GM18519 (cell line): Measurements from ENCODE around the gene GABRB3.
"Not testable (repeated sequence)": the region's sequence is repeated elsewhere in the genome, so short reads cannot be mapped to it uniquely, and the experiment has no call there.

Experiments
- ATAC-seq: cut with Tn5 transposase; IDR thresholded peaks from one replicate; pipeline ENCODE4 v1.9.1; 2021; ENCODE audit warnings: mild to moderate bottlenecking, moderate library complexity; ENCODE audit not compliant: unreplicated experiment, low FRiP score

Gene GABRB3

DNA sequence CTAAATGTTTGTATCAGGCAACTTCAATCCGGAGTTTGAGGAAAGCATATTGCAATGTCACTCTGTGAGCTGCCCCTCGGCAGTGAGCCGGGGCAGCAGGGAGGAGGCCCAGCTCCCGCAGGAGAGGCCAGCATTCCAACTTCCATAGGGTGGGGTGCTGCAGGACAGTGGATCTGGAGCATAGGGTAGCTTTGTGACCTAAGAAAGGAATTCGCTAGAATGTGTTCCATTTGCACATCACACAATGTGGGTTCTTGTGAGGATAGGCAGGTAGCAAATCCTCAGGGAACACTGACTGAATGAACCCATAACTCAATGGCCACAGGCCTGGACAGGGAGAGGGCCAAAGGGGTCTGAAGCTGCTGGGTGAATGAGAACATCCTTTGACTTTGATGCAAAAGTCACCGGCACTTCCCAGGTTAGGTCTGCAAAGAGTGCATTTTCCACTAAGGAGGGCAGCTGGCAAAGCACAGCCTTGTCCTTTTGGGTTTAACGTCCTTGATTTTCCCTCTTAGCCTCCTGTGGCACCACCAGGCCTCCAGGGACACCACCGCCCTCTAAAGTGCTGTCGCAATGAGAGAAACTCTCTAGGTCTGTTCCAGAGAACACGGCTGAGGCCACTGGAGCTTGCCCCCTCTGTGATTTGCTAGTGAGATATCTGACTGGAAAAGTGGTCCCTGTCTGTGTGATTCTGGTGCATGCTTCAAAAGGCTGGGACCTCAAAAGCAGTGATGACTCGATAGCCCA is 36.2 kb downstream of the GABRB3 start:
- ATAC-seq: no peak

DNA sequence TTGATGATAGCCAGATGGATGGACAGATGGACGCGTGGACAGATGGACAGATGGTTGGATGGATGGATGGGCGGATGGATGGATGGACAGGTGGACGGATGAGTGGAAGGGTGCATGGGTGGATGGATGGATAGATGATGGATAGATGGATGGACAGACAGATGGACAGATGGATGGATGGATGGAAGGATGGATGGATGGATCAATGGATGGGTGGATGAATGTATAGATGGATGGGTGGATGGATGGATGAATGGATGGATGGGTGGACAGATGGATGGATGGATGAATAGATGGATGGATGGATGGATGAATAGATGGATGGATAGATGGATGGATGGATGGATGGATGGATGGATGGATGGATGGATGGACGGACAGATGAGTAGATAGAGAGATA is 40.9 kb downstream of the GABRB3 start:
- ATAC-seq: no peak

GRCh38 chr15:26729581-26729980 is 43.3 kb downstream of the GABRB3 start:
- ATAC-seq: no peak

DNA sequence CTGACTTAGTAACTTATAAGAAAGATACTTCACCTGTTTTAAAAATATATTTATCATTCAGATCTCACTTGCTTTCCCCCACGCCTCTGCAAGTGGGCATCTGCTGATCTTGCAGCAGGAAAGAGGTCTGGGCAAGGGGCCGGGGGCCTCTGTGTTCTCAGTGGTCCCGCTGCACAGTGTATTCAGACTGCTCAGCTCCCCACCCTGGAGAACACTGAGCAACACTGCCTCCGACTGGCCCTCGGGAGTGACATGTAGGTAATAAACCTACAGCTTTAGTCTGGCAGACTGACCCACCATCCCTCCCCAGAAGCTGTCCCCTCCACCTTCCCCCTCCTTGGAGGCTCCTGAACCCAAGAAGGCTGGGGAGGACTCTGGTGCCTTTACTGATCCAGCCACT is 43.8 kb downstream of the GABRB3 start:
- no peak for ATAC-seq

DNA sequence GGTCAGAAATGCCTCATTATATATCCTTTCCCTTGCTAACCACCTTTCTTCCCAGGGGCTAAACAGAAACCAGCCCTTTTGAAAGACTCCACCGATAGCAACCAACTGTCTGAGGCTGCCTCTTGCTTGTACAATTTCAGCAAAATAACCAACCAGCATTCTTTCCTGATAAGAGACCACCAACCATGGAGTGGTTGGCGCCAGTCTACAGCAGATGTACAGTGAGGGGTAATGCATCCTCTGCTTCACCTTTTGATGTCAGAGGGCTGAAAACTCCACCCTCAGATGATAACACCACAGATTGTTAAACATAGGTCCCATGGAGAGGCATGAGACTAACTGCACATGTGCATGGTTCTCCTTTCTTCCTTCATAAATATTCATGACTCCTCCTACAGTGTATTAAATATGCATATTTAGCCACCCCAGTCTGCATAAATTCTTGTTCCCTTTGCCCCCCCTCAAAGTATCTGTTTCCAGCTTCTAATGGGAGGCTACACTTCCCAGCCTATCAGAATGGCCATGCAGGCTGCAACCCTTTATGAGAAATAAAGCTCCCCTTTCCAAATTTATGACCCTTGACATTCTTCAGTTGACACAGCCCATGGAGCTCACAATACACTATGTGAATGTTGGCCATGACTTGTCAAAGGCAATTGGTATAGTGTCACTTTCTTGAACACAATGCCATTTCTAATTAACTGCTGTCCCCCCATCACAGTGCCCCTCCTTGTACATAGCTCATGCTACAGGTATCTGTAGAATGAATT is 48.3 kb downstream of the GABRB3 start:
- no peak for ATAC-seq

DNA sequence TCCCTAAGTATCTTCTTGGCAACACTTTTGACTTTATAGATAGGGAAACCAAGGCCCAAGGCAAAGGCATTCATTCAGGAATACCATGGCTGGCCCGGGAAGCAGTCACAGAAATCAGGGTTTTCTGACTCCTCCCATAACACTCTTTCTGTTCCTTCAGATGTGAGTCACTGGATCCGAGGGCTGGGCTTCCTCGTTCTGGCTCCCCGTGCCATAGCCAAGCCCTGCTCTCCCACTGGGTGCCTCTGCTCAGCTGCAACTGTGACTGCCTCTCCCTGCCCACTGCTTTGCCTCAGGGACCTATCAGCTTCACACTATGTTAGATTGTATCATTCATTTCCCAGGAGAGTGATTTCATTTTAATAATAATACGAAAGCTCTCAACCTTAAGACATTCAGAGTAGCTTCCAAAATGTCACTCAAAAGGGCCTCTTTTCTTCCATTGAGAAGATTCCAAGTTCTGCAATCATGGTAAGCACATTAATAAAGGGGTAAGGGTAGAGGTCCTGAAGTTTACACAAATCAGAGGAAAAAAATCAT is 50.2 kb downstream of the GABRB3 start:
- ATAC-seq: no peak

DNA sequence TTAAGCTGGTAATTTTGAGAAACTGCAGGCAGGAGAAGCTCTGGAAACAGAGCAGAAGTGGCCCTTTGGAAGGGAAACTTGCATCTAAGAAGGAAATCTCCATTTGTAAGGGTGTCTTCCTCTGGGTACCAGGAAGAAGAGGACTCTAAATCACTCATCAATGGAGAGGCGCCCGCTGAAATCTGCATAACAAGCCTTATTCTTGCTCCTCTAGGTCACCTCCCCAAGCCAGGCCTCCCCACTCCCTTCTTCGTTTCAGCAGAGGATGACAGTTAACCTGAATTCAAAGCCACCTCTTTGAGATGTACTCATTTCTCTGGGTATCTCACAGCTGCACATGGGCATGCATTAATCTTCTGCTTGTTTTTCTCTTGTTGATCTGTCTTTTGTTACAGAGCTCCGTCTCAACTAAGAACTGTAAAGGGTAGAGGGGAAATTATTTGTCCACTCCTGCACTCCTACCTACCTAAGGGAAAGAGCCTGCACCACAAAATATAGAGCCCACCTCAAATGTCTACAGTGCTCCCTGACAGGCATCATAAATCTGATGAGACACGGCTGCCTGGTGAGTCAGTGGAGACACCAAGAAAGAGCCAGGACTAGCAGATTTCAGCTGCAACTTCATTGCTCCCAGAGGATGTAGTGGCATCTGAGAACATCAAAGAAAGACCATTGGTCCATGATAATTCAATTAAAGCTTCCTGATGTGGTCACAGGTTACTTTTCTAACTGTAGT is 51.5 kb downstream of the GABRB3 start:
- ATAC-seq: no peak

- ATAC-seq: no peak
Observed at GRCh38 chr15:26720546-26720945, 52.3 kb downstream of the GABRB3 start.

GRCh38 chr15:26719866-26720265 is 53.0 kb downstream of the GABRB3 start:
- ATAC-seq: not testable (repeated sequence)

GRCh38 chr15:26716069-26716468 is 56.8 kb downstream of the GABRB3 start:
- no peak for ATAC-seq

DNA sequence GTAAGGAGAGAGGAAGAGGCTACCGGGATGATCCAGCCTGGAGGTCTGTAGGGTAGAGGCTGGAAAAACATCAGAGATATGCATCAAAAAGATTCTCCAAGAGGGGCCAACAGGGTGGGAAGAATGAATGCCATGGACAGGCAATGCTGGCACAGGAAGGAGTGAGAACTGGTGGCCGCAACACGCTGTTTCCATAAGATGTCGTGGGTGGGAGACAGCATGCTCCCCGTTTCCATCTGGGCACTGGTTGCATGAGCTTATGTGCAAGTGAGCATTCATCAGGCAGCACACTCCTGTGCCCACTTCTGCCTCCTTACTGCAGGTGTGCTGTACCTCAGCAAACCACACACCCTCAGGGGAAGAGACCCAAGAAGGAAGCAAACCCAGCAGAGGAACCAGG is 59.4 kb downstream of the GABRB3 start:
- ATAC-seq: no peak

DNA sequence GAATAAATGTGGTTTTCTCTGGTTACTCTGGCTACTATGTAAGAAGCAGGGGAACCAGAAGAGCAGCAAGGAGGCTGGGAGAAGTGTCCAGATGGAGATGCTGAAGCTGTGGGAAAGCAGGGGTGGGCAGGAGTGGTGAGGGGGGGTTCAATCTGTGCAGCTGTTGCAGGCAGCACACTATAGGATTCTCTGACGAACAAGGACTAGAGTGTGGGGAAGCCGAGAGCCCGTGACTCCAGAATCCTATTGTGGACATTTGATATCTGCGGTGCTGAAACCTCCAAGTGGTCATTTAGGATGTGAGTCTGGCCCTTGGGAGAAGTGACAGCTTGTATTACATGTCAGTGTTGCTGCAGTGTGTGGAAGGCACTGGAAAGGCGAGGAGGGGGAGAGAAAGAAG is 60.5 kb downstream of the GABRB3 start:
- no peak for ATAC-seq

GRCh38 chr15:26711445-26711844 is 61.4 kb downstream of the GABRB3 start:
- ATAC-seq: no peak

GRCh38 chr15:26702381-26702780 is 70.5 kb downstream of the GABRB3 start:
- no peak for ATAC-seq

GRCh38 chr15:26698555-26698954 is 74.3 kb downstream of the GABRB3 start:
- ATAC-seq: no peak

GRCh38 chr15:26697913-26698312 is 75.0 kb downstream of the GABRB3 start:
- ATAC-seq: no peak

- ATAC-seq: no peak
Observed at GRCh38 chr15:26691249-26691648, 81.6 kb downstream of the GABRB3 start.

- ATAC-seq: no peak
Observed at GRCh38 chr15:26690778-26691177, 82.1 kb downstream of the GABRB3 start.

GRCh38 chr15:26689462-26689861 is 83.4 kb downstream of the GABRB3 start:
- no peak for ATAC-seq

- no peak for ATAC-seq
Observed at GRCh38 chr15:26686547-26687187, 86.2 kb downstream of the GABRB3 start.
